HEK293T (cell line): ENCODE measurements around the gene KYAT1.

ENCODE experiments used
- ARNT ChIP-seq: fragments of 450-650 bp; IDR thresholded peaks from 2 replicates; pipeline ENCODE4 v1.6.1; 2017; ENCODE audit warnings: mild to moderate bottlenecking
- BHLHE40 ChIP-seq: fragments of 450-650 bp; IDR thresholded peaks from 2 replicates; pipeline ENCODE4 v1.6.1; 2016; ENCODE audit warnings: mild to moderate bottlenecking, moderate library complexity, borderline replicate concordance
- ZNF384 ChIP-seq: fragments of 450-650 bp; IDR thresholded peaks from 2 replicates; pipeline ENCODE4 v1.6.1; 2016

DNA sequence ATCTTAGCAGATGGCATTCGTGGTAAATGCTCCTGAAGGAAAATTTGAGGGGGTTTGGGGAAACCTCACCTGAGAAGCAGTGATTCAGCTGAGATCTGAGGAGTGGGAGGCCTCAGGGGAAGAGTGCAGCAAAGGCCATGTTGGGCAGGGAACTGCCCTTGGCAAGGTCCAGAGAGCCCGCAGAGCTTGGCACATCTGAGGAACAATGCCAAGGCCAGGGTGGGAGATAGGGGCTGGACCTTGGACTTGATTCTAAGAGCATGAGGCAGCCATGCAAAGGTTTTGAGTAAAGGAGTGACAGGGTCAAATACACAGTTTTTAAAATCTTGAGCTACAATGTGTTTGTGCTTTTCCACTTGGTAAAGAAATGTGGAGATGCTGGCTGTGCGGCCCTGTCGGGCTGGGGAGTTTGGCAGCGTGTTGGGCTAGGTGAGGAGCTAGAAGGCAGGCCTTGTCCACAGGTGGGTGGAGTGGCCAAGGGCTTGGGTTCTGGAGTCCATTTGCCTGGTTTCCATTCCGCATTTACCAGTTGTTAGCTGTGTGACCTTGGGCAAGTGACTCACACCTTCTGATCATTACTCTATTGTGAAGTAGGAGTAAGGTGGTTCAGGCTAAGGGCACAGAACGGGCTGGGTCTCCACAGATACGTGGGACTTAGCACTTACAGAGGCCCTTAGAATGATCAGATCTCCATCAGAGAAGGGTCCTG, 88.6 kb downstream of the KYAT1 start:
- TF ChIP-seq ARNT (no peak), ZNF384 (no peak), BHLHE40 (no peak)
